ENCODE data around the gene HSPA6. TPM values are rescaled to one million over a fixed set of nuclear protein-coding genes. Genes with fewer than 3 reads are reported as not detected.
"Not testable (repeated sequence)": the region's sequence is repeated elsewhere in the genome, so short reads cannot be mapped to it uniquely, and the experiment has no call there.

The HSPA6 gene
- total RNA-seq (1 to 10 TPM in 3 of 4 donors, under 1 TPM in 1; 0.71 to 3.0 (median 2.1) TPM), polyA plus RNA-seq (0.75 TPM)
- long read RNA-seq, donor 1, partial matches to known transcripts = 0 of 2 reads
- long read RNA-seq, donor 1, other reads (novel, unspliced or antisense) = 0 of 2 reads
- long read RNA-seq, donor 2, partial matches to known transcripts = 0 of 1 reads
- long read RNA-seq, donor 2, other reads (novel, unspliced or antisense) = 0 of 1 reads
- long read RNA-seq, donor 3, partial matches to known transcripts = 0 of 3 reads
- long read RNA-seq, donor 3, other reads (novel, unspliced or antisense) = 0 of 3 reads
- long read RNA-seq, donor 4, partial matches to known transcripts = 0 of 1 reads
- long read RNA-seq, donor 4, other reads (novel, unspliced or antisense) = 0 of 1 reads

GRCh38 chr1:161523817-161524741 lies at the start of gene HSPA6:
HSPA6 (plus strand) TSS chr1:161524540; CDS start chr1:161524659, 119 bp downstream.
- H3K4me1 ChIP-seq (ENCODE audit: control insufficient read depth, insufficient read depth, low read length); H3K27ac ChIP-seq (ENCODE audit: low read length); intact Hi-C loops (cut with DNase I); H3K27me3 ChIP-seq (ENCODE audit: control insufficient read depth, insufficient read depth); H3K9me3 ChIP-seq (ENCODE audit: control insufficient read depth, low read length): not testable (repeated sequence)
- ATAC-seq (peak; percentile 86 to 87), DNase-seq (peak; percentile 62 to 79 (median 77))
- H3K4me3 ChIP-seq (ENCODE audit: low read length) = peak within 1 kb of the TSS; percentile 38
- WGBS = under 1% methylated on average over 63 of the region's 72 CpGs

GRCh38 chr1:161477711-161478110 lies 46.6 kb upstream of the HSPA6 start:
- H3K27ac ChIP-seq (ENCODE audit: low read length); H3K27me3 ChIP-seq (ENCODE audit: control insufficient read depth, insufficient read depth); H3K4me1 ChIP-seq (ENCODE audit: control insufficient read depth, insufficient read depth, low read length); DNase-seq; intact Hi-C loops (cut with DNase I); H3K4me3 ChIP-seq (ENCODE audit: low read length); ATAC-seq; H3K9me3 ChIP-seq (ENCODE audit: control insufficient read depth, low read length): not testable (repeated sequence)
- 98% methylated on average over 1 of the region's 1 CpG for WGBS

- Histone ChIP-seq H3K27me3 (ENCODE audit: control insufficient read depth, insufficient read depth) (no peaks in the 10 kb centered on the region), H3K27ac (ENCODE audit: low read length) (no peak overlapping the region), H3K9me3 (ENCODE audit: control insufficient read depth, low read length) (no peaks in the 10 kb centered on the region), H3K4me1 (ENCODE audit: control insufficient read depth, insufficient read depth, low read length) (no peaks in the 10 kb centered on the region), H3K4me3 (ENCODE audit: low read length) (no peak overlapping the region)
- DNase-seq (peak in 1 of 3 donors; percentile 39), ATAC-seq (no peak)
- intact Hi-C loops (cut with DNase I) = no loop called here
- WGBS = 86% methylated on average over 15 of the region's 15 CpGs
These were observed 45.4 kb upstream of the HSPA6 start for GRCh38 chr1:161478985-161479384.

GRCh38 chr1:161480381-161481035 lies 43.8 kb upstream of the HSPA6 start:
- no peak overlapping the region for H3K4me3 ChIP-seq (ENCODE audit: low read length)
- H3K27ac ChIP-seq (ENCODE audit: low read length) = no peak overlapping the region
- WGBS = 78% methylated on average over 20 of the region's 20 CpGs
- H3K27me3 ChIP-seq (ENCODE audit: control insufficient read depth, insufficient read depth) = no peaks in the 10 kb centered on the region
- no peaks in the 10 kb centered on the region for H3K9me3 ChIP-seq (ENCODE audit: control insufficient read depth, low read length)
- peak in 1 of 3 donors; percentile 33 for DNase-seq
- intact Hi-C loops (cut with DNase I) = loop anchor here in 3 of 4 donors (10.0 kb wide), 1 partner anchor 264 kb away; the partner anchor contains the start of gene DUSP12 (in 3 of the 3)
- no peak for ATAC-seq
- H3K4me1 ChIP-seq (ENCODE audit: control insufficient read depth, insufficient read depth, low read length) = no peaks in the 10 kb centered on the region

GRCh38 chr1:161481624-161482392 lies 42.5 kb upstream of the HSPA6 start:
- no peaks in the 10 kb centered on the region for H3K4me1 ChIP-seq (ENCODE audit: control insufficient read depth, insufficient read depth, low read length)
- DNase-seq (no peak), ATAC-seq (no peak)
- WGBS = 75% methylated on average over 13 of the region's 13 CpGs
- intact Hi-C loops (cut with DNase I) = loop anchor here in 3 of 4 donors (10.0 kb wide), 1 partner anchor 263 kb away; the partner anchor contains the start of gene DUSP12 (in 3 of the 3)
- H3K27me3 ChIP-seq (ENCODE audit: control insufficient read depth, insufficient read depth) = no peaks in the 10 kb centered on the region
- no peak overlapping the region for H3K4me3 ChIP-seq (ENCODE audit: low read length)
- no peak overlapping the region for H3K27ac ChIP-seq (ENCODE audit: low read length)
- no peaks in the 10 kb centered on the region for H3K9me3 ChIP-seq (ENCODE audit: control insufficient read depth, low read length)

GRCh38 chr1:161482610-161483009 lies 41.7 kb upstream of the HSPA6 start:
- H3K4me1 ChIP-seq (ENCODE audit: control insufficient read depth, insufficient read depth, low read length) = no peaks in the 10 kb centered on the region
- no peak for DNase-seq
- intact Hi-C loops (cut with DNase I) = loop anchor here in 3 of 4 donors (10.0 kb wide), 1 partner anchor 262 kb away; the partner anchor contains the start of gene DUSP12 (in 3 of the 3)
- WGBS = 74% methylated on average over 6 of the region's 6 CpGs
- no peaks in the 10 kb centered on the region for H3K27me3 ChIP-seq (ENCODE audit: control insufficient read depth, insufficient read depth)
- H3K9me3 ChIP-seq (ENCODE audit: control insufficient read depth, low read length) = no peaks in the 10 kb centered on the region
- no peak for ATAC-seq
- no peak overlapping the region for H3K4me3 ChIP-seq (ENCODE audit: low read length)
- H3K27ac ChIP-seq (ENCODE audit: low read length) = no peak overlapping the region

- Histone ChIP-seq H3K4me1 (ENCODE audit: control insufficient read depth, insufficient read depth, low read length) (no peaks in the 10 kb centered on the region), H3K4me3 (ENCODE audit: low read length) (no peak overlapping the region), H3K27ac (ENCODE audit: low read length) (no peak overlapping the region), H3K9me3 (ENCODE audit: control insufficient read depth, low read length) (no peaks in the 10 kb centered on the region), H3K27me3 (ENCODE audit: control insufficient read depth, insufficient read depth) (no peaks in the 10 kb centered on the region)
- intact Hi-C loops (cut with DNase I) = loop anchor here in 3 of 4 donors (10.0 kb wide), 1 partner anchor 261 kb away; the partner anchor contains the start of gene DUSP12 (in 3 of the 3)
- ATAC-seq (no peak), DNase-seq (no peak)
- 73% methylated on average over 3 of the region's 3 CpGs for WGBS
These were observed 41.0 kb upstream of the HSPA6 start for GRCh38 chr1:161483361-161483760.

- DNase-seq (no peak), ATAC-seq (no peak)
- Histone ChIP-seq H3K9me3 (ENCODE audit: control insufficient read depth, low read length) (no peaks in the 10 kb centered on the region), H3K4me3 (ENCODE audit: low read length) (no peak overlapping the region), H3K27ac (ENCODE audit: low read length) (no peak overlapping the region), H3K4me1 (ENCODE audit: control insufficient read depth, insufficient read depth, low read length) (no peaks in the 10 kb centered on the region), H3K27me3 (ENCODE audit: control insufficient read depth, insufficient read depth) (no peaks in the 10 kb centered on the region)
- WGBS = 67% methylated on average over 2 of the region's 2 CpGs
- intact Hi-C loops (cut with DNase I) = loop anchor here in 3 of 4 donors (10.0 kb wide), 1 partner anchor 260 kb away; the partner anchor contains the start of gene DUSP12 (in 3 of the 3)
These were observed 39.7 kb upstream of the HSPA6 start for GRCh38 chr1:161484613-161485012.

GRCh38 chr1:161486806-161487741 lies 37.3 kb upstream of the HSPA6 start:
- WGBS = 51% methylated on average over 8 of the region's 8 CpGs
- ATAC-seq (peak; percentile 85 to 87), DNase-seq (peak; percentile 63 to 78 (median 69))
- intact Hi-C loops (cut with DNase I) = loop anchor here in 3 of 4 donors (10.0 kb wide), 1 partner anchor 258 kb away; the partner anchor contains the start of gene DUSP12 (in 3 of the 3)
- H3K27ac ChIP-seq (ENCODE audit: low read length) = no peak overlapping the region
- H3K27me3 ChIP-seq (ENCODE audit: control insufficient read depth, insufficient read depth) = no peaks in the 10 kb centered on the region
- H3K4me3 ChIP-seq (ENCODE audit: low read length) = no peak overlapping the region
- H3K9me3 ChIP-seq (ENCODE audit: control insufficient read depth, low read length) = no peaks in the 10 kb centered on the region
- H3K4me1 ChIP-seq (ENCODE audit: control insufficient read depth, insufficient read depth, low read length) = no peaks in the 10 kb centered on the region

All from right cardiac atrium (tissue), 5 donors.